Kidney glomerular epithelial cell (primary cell): Measurements from ENCODE around the gene EVC.
"Not testable (repeated sequence)": the region's sequence is repeated elsewhere in the genome, so short reads cannot be mapped to it uniquely, and the experiment has no call there.

Source experiments
- DNase-seq: peaks from one replicate; lab custom pipeline; 2025; lab: John Stamatoyannopoulos, UW

Gene EVC

GRCh38 chr4:5812506-5813229 is 101.7 kb downstream of the EVC start:
- peak; percentile 77 for DNase-seq

GRCh38 chr4:5813882-5814255 is 102.9 kb downstream of the EVC start:
- no peak for DNase-seq

GRCh38 chr4:5814421-5814820 is 103.4 kb downstream of the EVC start:
- DNase-seq, result no peak

GRCh38 chr4:5815641-5816040 is 104.6 kb downstream of the EVC start:
- DNase-seq, result no peak

GRCh38 chr4:5816101-5816500 is 105.1 kb downstream of the EVC start:
- no peak for DNase-seq

GRCh38 chr4:5816851-5817375 is 105.9 kb downstream of the EVC start:
- DNase-seq, result no peak

GRCh38 chr4:5821665-5822358 is 110.8 kb downstream of the EVC start:
- DNase-seq, result no peak

GRCh38 chr4:5822619-5823018 is 111.6 kb downstream of the EVC start:
- no peak for DNase-seq

GRCh38 chr4:5823542-5824211 is 112.7 kb downstream of the EVC start:
- DNase-seq, result no peak

- DNase-seq, result no peak
Observed at GRCh38 chr4:5824227-5824626, 113.2 kb downstream of the EVC start.

GRCh38 chr4:5824635-5825034 is 113.6 kb downstream of the EVC start:
- peak; percentile 43 for DNase-seq

GRCh38 chr4:5825321-5826041 is 114.5 kb downstream of the EVC start:
- DNase-seq, result no peak

- DNase-seq, result no peak
Observed at GRCh38 chr4:5826437-5827107, 115.6 kb downstream of the EVC start.

GRCh38 chr4:5827108-5828004 is 116.4 kb downstream of the EVC start:
- DNase-seq, result no peak

- no peak for DNase-seq
Observed at GRCh38 chr4:5828005-5828391, 117.0 kb downstream of the EVC start.

GRCh38 chr4:5836943-5837342 is 125.9 kb downstream of the EVC start:
- no peak for DNase-seq

GRCh38 chr4:5837483-5837882 is 126.5 kb downstream of the EVC start:
- DNase-seq, result not testable (repeated sequence)

- DNase-seq, result no peak
Observed at GRCh38 chr4:5839332-5839731, 128.3 kb downstream of the EVC start.

GRCh38 chr4:5839751-5840674 is 129.0 kb downstream of the EVC start:
- DNase-seq, result no peak

GRCh38 chr4:5842456-5842855 is 131.5 kb downstream of the EVC start:
- DNase-seq, result no peak
